ENCODE data around the gene SHC2. TPM values are rescaled to one million over a fixed set of nuclear protein-coding genes. Genes with fewer than 3 reads are reported as not detected.
"Not testable (repeated sequence)": the region's sequence is repeated elsewhere in the genome, so short reads cannot be mapped to it uniquely, and the experiment has no call there.

Gene SHC2
- total RNA-seq, 2 experiments from 2014 or later: 0.21 TPM; not detected in 1

- CTCF ChIA-PET: interaction anchor here (1.5 to 1.6 kb wide), 2 partner anchors 17 to 21 kb away, joined by 5 to 7 read pairs; no protein-coding TSS in a partner anchor
- intact Hi-C loops (cut with DNase I, micrococcal nuclease): loop anchor here (1.0 to 10.0 kb wide), 5 partner anchors 17 to 145 kb away; partner anchors contain the start of genes TPGS1 (in 2 of the 2) and MIER2 (in 1 of the 2)
- H3K4me1 Mint-ChIP-seq: peaks cover 2% of the 10 kb centered on the region
- ATAC-seq: peak; percentile 20
- peak overlapping the region; percentile 71 for H3K4me3 Mint-ChIP-seq
- peak overlapping the region; percentile 47 for H3K27ac Mint-ChIP-seq
- H3K27me3 Mint-ChIP-seq: peaks cover 8% of the 10 kb centered on the region
- no peaks in the 10 kb centered on the region for H3K36me3 Mint-ChIP-seq (ENCODE audit: low read depth)
- POLR2A ChIA-PET: interaction anchor here (0.9 kb wide), 1 partner anchor 21 kb away, joined by 3 read pairs; no protein-coding TSS in a partner anchor
- DNase-seq: no peak
- no peaks in the 10 kb centered on the region for H3K9me3 Mint-ChIP-seq (ENCODE audit: low read depth)
Measured at GRCh38 chr19:489418-490196, 28.8 kb upstream of the SHC2 start.

GRCh38 chr19:488505-489417 is 27.9 kb upstream of the SHC2 start:
- Mint-ChIP-seq H3K27me3 (peaks cover 10% of the 10 kb centered on the region), H3K4me1 (peaks cover 2% of the 10 kb centered on the region), H3K36me3 (ENCODE audit: low read depth) (no peaks in the 10 kb centered on the region), H3K27ac (peak overlapping the region; percentile 75), H3K9me3 (ENCODE audit: low read depth) (no peaks in the 10 kb centered on the region), H3K4me3 (peak overlapping the region; percentile 71)
- intact Hi-C loops (cut with DNase I, micrococcal nuclease): loop anchor here (1.0 to 10.0 kb wide), 5 partner anchors 18 to 144 kb away; partner anchors contain the start of genes TPGS1 (in 2 of the 2) and MIER2 (in 1 of the 2)
- ATAC-seq (peak; percentile 91), DNase-seq (peak; percentile 93)
- ChIA-PET CTCF (interaction anchor here (1.6 kb wide), 1 partner anchor 18 kb away, joined by 7 read pairs; no protein-coding TSS in a partner anchor), POLR2A (interaction anchor here (0.9 kb wide), 1 partner anchor 22 kb away, joined by 3 read pairs; no protein-coding TSS in a partner anchor)

- DNase-seq (no peak), ATAC-seq (no peak)
- Mint-ChIP-seq H3K4me1 (peaks cover 2% of the 10 kb centered on the region), H3K4me3 (no peak overlapping the region), H3K9me3 (ENCODE audit: low read depth) (peaks cover 8% of the 10 kb centered on the region), H3K27ac (no peak overlapping the region), H3K27me3 (peaks cover 13% of the 10 kb centered on the region), H3K36me3 (ENCODE audit: low read depth) (peaks cover 7% of the 10 kb centered on the region)
- ChIA-PET POLR2A (no interaction called here), CTCF (interaction anchor here (0.6 to 1.0 kb wide), 3 partner anchors 25 to 736 kb away, joined by 3 to 4 read pairs (median 4); no protein-coding TSS in a partner anchor)
- intact Hi-C loops (cut with DNase I, micrococcal nuclease): loop anchor here (5.0 to 10.0 kb wide), 2 partner anchors 101 to 103 kb away; no protein-coding TSS in a partner anchor
Measured at GRCh38 chr19:485583-486236, 24.9 kb upstream of the SHC2 start.

- peaks cover 8% of the 10 kb centered on the region for H3K4me1 Mint-ChIP-seq
- DNase-seq (no peak), ATAC-seq (no peak)
- no peak overlapping the region for H3K27ac Mint-ChIP-seq
- peaks cover 16% of the 10 kb centered on the region for H3K27me3 Mint-ChIP-seq
- intact Hi-C loops (cut with DNase I, micrococcal nuclease): loop anchor here (5.0 to 10.0 kb wide), 2 partner anchors 100 to 103 kb away; no protein-coding TSS in a partner anchor
- H3K36me3 Mint-ChIP-seq (ENCODE audit: low read depth): peaks cover 13% of the 10 kb centered on the region
- ChIA-PET POLR2A (no interaction called here), CTCF (interaction anchor here (1.0 kb wide), 1 partner anchor 25 kb away, joined by 4 read pairs; no protein-coding TSS in a partner anchor)
- H3K4me3 Mint-ChIP-seq: no peak overlapping the region
- peaks cover 15% of the 10 kb centered on the region for H3K9me3 Mint-ChIP-seq (ENCODE audit: low read depth)
Measured at GRCh38 chr19:485077-485476, 24.2 kb upstream of the SHC2 start.

- ChIA-PET CTCF (no interaction called here), POLR2A (no interaction called here)
- H3K9me3 Mint-ChIP-seq (ENCODE audit: low read depth): peaks cover 18% of the 10 kb centered on the region
- no peak overlapping the region for H3K27ac Mint-ChIP-seq
- ATAC-seq (no peak), DNase-seq (no peak)
- H3K27me3 Mint-ChIP-seq: peaks cover 16% of the 10 kb centered on the region
- no peak overlapping the region for H3K4me3 Mint-ChIP-seq
- H3K4me1 Mint-ChIP-seq: peaks cover 11% of the 10 kb centered on the region
- peaks cover 17% of the 10 kb centered on the region for H3K36me3 Mint-ChIP-seq (ENCODE audit: low read depth)
- intact Hi-C loops (cut with DNase I, micrococcal nuclease): loop anchor here in 1 of 2 experiments (10.0 kb wide), 1 partner anchor 100 kb away; no protein-coding TSS in a partner anchor
Measured at GRCh38 chr19:484494-484893, 23.7 kb upstream of the SHC2 start.

DNA sequence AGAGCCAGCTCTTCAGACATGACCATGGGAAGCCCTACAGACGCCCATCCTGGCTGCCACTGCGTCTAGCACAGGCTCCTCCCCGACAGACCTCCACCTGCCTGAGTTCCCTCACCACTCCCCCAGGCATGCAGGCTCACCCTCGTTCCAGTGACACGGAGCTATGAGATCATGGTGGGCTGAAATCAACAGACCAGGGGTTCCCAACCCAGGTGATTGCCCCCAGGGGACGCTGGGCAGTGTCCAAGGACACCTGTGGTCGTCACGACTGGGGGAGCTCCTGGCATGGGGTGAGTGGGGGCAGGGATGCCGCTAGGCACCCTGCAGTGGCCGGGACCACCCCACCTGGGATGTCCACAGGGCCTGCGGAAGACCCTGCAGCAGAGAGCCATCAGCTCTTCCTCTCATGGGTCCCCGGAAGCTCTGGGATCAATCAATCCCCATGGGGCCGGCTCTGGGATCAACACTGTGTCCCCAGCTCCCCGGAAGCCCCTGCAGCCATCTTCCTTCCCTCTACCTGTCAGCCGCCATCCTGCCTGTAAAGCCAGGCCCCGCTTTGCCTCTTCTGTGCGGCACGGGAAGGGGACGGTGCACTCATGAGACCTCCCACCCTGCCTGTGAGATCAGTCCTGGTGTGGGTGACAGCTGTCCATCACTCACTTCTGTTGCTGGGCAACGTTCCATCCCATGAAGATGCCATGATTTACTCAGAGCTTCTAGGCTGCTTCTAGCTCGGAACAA is 22.7 kb upstream of the SHC2 start:
- ATAC-seq (no peak), DNase-seq (no peak)
- peaks cover 17% of the 10 kb centered on the region for H3K36me3 Mint-ChIP-seq (ENCODE audit: low read depth)
- H3K27ac Mint-ChIP-seq: no peak overlapping the region
- ChIA-PET POLR2A (no interaction called here), CTCF (no interaction called here)
- peaks cover 11% of the 10 kb centered on the region for H3K4me1 Mint-ChIP-seq
- H3K27me3 Mint-ChIP-seq: peaks cover 16% of the 10 kb centered on the region
- no peak overlapping the region for H3K4me3 Mint-ChIP-seq
- peaks cover 18% of the 10 kb centered on the region for H3K9me3 Mint-ChIP-seq (ENCODE audit: low read depth)
- intact Hi-C loops (cut with DNase I, micrococcal nuclease): loop anchor here in 1 of 2 experiments (10.0 kb wide), 1 partner anchor 99 kb away; no protein-coding TSS in a partner anchor

GRCh38 chr19:482186-483041 is 21.6 kb upstream of the SHC2 start:
- Mint-ChIP-seq H3K36me3 (ENCODE audit: low read depth) (peaks cover 17% of the 10 kb centered on the region), H3K9me3 (ENCODE audit: low read depth) (peaks cover 18% of the 10 kb centered on the region), H3K4me3 (no peak overlapping the region), H3K4me1 (peaks cover 11% of the 10 kb centered on the region), H3K27me3 (peaks cover 16% of the 10 kb centered on the region), H3K27ac (no peak overlapping the region)
- no peak for ATAC-seq
- no peak for DNase-seq
- CTCF ChIA-PET: no interaction called here
- intact Hi-C loops (cut with DNase I, micrococcal nuclease): loop anchor here in 1 of 2 experiments (10.0 kb wide), 1 partner anchor 98 kb away; no protein-coding TSS in a partner anchor
- POLR2A ChIA-PET: no interaction called here

- POLR2A ChIA-PET, DNase-seq, CTCF ChIA-PET, ATAC-seq: not testable (repeated sequence)
- peaks cover 11% of the 10 kb centered on the region for H3K4me1 Mint-ChIP-seq
- peaks cover 17% of the 10 kb centered on the region for H3K36me3 Mint-ChIP-seq (ENCODE audit: low read depth)
- H3K9me3 Mint-ChIP-seq (ENCODE audit: low read depth): peaks cover 18% of the 10 kb centered on the region
- H3K27ac Mint-ChIP-seq: peak overlapping the region; percentile 75
- H3K4me3 Mint-ChIP-seq: peak overlapping the region; percentile 60
- peaks cover 14% of the 10 kb centered on the region for H3K27me3 Mint-ChIP-seq
- intact Hi-C loops (cut with DNase I, micrococcal nuclease): loop anchor here in 1 of 2 experiments (10.0 kb wide), 1 partner anchor 96 kb away; no protein-coding TSS in a partner anchor
Measured at GRCh38 chr19:481100-481499, 20.3 kb upstream of the SHC2 start.

GRCh38 chr19:480016-480855 is 19.4 kb upstream of the SHC2 start:
- intact Hi-C loops (cut with DNase I, micrococcal nuclease): loop anchor here (1.0 to 10.0 kb wide), 2 partner anchors 88 to 95 kb away; no protein-coding TSS in a partner anchor
- ChIA-PET POLR2A (no interaction called here), CTCF (no interaction called here)
- Mint-ChIP-seq H3K4me3 (peak overlapping the region; percentile 60), H3K9me3 (ENCODE audit: low read depth) (peaks cover 18% of the 10 kb centered on the region), H3K27me3 (peaks cover 11% of the 10 kb centered on the region), H3K36me3 (ENCODE audit: low read depth) (peaks cover 17% of the 10 kb centered on the region), H3K4me1 (peaks cover 11% of the 10 kb centered on the region), H3K27ac (peak overlapping the region; percentile 75)
- ATAC-seq (peak; percentile 55), DNase-seq (peak; percentile 73)
